ENCODE data around the gene DENND2C. TPM values are rescaled to one million over a fixed set of nuclear protein-coding genes. Genes with fewer than 3 reads are reported as not detected.

Gene DENND2C
- total and polyA plus RNA-seq, 2 of the 13 experiments (the other 11 are each of a cell fraction or from before 2014, with no cell fraction given), result 0.08 to 0.33 TPM

- TF ChIP-seq ZNF570 (CRISPR knock-in tag; IDR thresholded peaks at IDR 0.05; ENCODE audit: borderline replicate concordance), result no peak
- TF ChIP-seq, protein P1, sequence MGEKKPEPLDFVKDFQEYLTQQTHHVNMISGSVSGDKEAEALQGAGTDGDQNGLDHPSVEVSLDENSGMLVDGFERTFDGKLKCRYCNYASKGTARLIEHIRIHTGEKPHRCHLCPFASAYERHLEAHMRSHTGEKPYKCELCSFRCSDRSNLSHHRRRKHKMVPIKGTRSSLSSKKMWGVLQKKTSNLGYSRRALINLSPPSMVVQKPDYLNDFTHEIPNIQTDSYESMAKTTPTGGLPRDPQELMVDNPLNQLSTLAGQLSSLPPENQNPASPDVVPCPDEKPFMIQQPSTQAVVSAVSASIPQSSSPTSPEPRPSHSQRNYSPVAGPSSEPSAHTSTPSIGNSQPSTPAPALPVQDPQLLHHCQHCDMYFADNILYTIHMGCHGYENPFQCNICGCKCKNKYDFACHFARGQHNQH (CRISPR knock-in tag; IDR thresholded peaks at IDR 0.05), result peak; percentile 85
- TF ChIP-seq MIXL1 (CRISPR knock-in tag; IDR thresholded peaks at IDR 0.05), result peak; percentile 81
- TF ChIP-seq THAP7 (CRISPR knock-in tag; IDR thresholded peaks at IDR 0.05), result no peak
- TF ChIP-seq MIER2 (CRISPR knock-in tag; IDR thresholded peaks at IDR 0.05), result no peak; the same call in 1 of the 2 replicates
- no peak; the same call in 1 of the 2 replicates for TF ChIP-seq NCOA1 (CRISPR knock-in tag; IDR thresholded peaks at IDR 0.05)
- TF ChIP-seq JUN (CRISPR knock-in tag; IDR thresholded peaks at IDR 0.05), result no peak
- 0 out of 2 replicates have a peak, but pooled peaks have one; percentile 12 for TF ChIP-seq HHEX (CRISPR knock-in tag; IDR thresholded peaks at IDR 0.05)
- no peak for TF ChIP-seq SSRP1 (CRISPR knock-in tag; IDR thresholded peaks at IDR 0.05)
- no peak for TF ChIP-seq ZMYM3 (CRISPR knock-in tag; IDR thresholded peaks at IDR 0.05)
- peak; percentile 36; the same call in 1 of the 2 replicates for TF ChIP-seq FOXJ3 (CRISPR knock-in tag; IDR thresholded peaks at IDR 0.05; ENCODE audit: borderline replicate concordance)
- 0 out of 2 replicates have a peak, but pooled peaks have one; percentile 81 for TF ChIP-seq NFATC3 (CRISPR knock-in tag; IDR thresholded peaks at IDR 0.05)
- TF ChIP-seq SP4 (CRISPR knock-in tag; IDR thresholded peaks at IDR 0.05), result peak; percentile 85
- no peak for TF ChIP-seq RBAK (CRISPR knock-in tag; IDR thresholded peaks at IDR 0.05)
- TF ChIP-seq GPN1 (CRISPR knock-in tag; IDR thresholded peaks at IDR 0.05; ENCODE audit: borderline replicate concordance), result no peak
- no peak for TF ChIP-seq ISL2 (CRISPR knock-in tag; IDR thresholded peaks at IDR 0.05)
- no peak for TF ChIP-seq ARNT (IDR thresholded peaks at IDR 0.05)
- no peak for TF ChIP-seq GTF2F1 (IDR thresholded peaks at IDR 0.05; ENCODE audit: low read length)
- no peak for TF ChIP-seq ZNF274 (CRISPR knock-in tag; IDR thresholded peaks at IDR 0.05)
- TF ChIP-seq YEATS4 (CRISPR knock-in tag; IDR thresholded peaks at IDR 0.05; ENCODE audit: borderline replicate concordance), result peak; percentile 96
- no peak for TF ChIP-seq ZNF660 (CRISPR knock-in tag; IDR thresholded peaks at IDR 0.05; ENCODE audit: borderline replicate concordance, low read depth)
- 0 out of 2 replicates have a peak, but pooled peaks have one; percentile 55 for TF ChIP-seq IRF9 (CRISPR knock-in tag; IDR thresholded peaks at IDR 0.05; ENCODE audit: borderline replicate concordance)
- no peak for TF ChIP-seq RFX1 (IDR thresholded peaks at IDR 0.05)
- 0 out of 2 replicates have a peak, but pooled peaks have one; percentile 45 for TF ChIP-seq ZNF670 (CRISPR knock-in tag; IDR thresholded peaks at IDR 0.05; ENCODE audit: borderline replicate concordance)
- TF ChIP-seq, protein P2, sequence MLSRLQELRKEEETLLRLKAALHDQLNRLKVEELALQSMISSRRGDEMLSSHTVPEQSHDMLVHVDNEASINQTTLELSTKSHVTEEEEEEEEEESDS (CRISPR knock-in tag; IDR thresholded peaks at IDR 0.05; ENCODE audit: borderline replicate concordance), result no peak
- no peak for TF ChIP-seq FOXM1 (CRISPR knock-in tag; IDR thresholded peaks at IDR 0.05)
- TF ChIP-seq SRSF9 (IDR thresholded peaks at IDR 0.05; ENCODE audit: borderline replicate concordance, insufficient read depth, low read depth, low read length, poor library complexity, severe bottlenecking), result no peak
- no peak; the same call in 1 of the 2 replicates for TF ChIP-seq PITX1 (CRISPR knock-in tag; IDR thresholded peaks at IDR 0.05)
Observed at GRCh38 chr1:114716304-114717170, 46.7 kb upstream of the DENND2C start, which contains the start of gene NRAS (continued).
